Measurements from ENCODE around the gene SLC25A19. TPM values are rescaled to one million over a fixed set of nuclear protein-coding genes. Genes with fewer than 3 reads are reported as not detected.

Gene SLC25A19
- total and polyA plus RNA-seq, 10 of the 15 experiments (the other 5 are each of a cell fraction or from before 2014, with no cell fraction given) = 32.9 to 91.6 (median 53.7) TPM

DNA sequence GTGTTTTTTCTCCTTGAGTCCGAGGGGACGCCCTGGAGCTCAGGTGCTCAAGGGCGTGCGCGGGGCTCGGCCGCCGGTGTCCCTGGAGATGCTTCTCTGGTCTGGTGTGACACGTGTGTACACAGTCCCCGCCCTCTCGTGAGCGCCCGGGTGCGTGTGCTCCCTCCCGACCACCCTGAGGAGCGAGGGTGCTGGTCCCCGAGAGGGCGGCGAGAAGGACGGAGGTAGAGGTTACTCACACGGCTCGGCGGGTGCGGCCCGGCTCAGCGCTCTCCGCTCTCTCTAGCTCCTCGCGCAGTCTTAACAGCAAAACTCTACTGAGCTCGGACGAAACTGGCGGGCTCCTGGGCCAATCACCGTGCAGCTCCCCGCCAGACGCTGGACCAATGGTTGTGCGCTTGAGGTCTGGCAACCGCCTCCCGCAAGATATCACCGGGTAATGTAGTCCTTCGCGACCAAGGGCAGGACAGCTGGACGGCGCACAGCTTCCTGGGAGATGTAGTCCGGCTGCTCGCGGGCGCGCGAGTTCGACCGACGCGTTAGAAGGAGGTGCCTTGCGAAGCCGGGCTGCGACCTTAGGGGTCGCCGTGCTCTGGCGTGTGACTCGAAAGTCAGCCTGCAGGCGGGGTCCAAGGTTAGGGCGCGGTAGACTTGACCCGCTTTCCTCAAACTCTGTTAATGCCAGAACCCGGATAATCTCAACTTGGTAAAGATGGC lies at the start of gene SLC25A19 (continued):
- peak; percentile 62 for TF ChIP-seq MEF2B (IDR thresholded peaks at IDR 0.05; ENCODE audit: partially characterized antibody, poor library complexity, severe bottlenecking)
- TF ChIP-seq, protein P1, sequence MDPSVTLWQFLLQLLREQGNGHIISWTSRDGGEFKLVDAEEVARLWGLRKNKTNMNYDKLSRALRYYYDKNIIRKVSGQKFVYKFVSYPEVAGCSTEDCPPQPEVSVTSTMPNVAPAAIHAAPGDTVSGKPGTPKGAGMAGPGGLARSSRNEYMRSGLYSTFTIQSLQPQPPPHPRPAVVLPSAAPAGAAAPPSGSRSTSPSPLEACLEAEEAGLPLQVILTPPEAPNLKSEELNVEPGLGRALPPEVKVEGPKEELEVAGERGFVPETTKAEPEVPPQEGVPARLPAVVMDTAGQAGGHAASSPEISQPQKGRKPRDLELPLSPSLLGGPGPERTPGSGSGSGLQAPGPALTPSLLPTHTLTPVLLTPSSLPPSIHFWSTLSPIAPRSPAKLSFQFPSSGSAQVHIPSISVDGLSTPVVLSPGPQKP (IDR thresholded peaks at IDR 0.05; ENCODE audit: low read depth, low read length) = no peak
- TF ChIP-seq, protein P2, sequence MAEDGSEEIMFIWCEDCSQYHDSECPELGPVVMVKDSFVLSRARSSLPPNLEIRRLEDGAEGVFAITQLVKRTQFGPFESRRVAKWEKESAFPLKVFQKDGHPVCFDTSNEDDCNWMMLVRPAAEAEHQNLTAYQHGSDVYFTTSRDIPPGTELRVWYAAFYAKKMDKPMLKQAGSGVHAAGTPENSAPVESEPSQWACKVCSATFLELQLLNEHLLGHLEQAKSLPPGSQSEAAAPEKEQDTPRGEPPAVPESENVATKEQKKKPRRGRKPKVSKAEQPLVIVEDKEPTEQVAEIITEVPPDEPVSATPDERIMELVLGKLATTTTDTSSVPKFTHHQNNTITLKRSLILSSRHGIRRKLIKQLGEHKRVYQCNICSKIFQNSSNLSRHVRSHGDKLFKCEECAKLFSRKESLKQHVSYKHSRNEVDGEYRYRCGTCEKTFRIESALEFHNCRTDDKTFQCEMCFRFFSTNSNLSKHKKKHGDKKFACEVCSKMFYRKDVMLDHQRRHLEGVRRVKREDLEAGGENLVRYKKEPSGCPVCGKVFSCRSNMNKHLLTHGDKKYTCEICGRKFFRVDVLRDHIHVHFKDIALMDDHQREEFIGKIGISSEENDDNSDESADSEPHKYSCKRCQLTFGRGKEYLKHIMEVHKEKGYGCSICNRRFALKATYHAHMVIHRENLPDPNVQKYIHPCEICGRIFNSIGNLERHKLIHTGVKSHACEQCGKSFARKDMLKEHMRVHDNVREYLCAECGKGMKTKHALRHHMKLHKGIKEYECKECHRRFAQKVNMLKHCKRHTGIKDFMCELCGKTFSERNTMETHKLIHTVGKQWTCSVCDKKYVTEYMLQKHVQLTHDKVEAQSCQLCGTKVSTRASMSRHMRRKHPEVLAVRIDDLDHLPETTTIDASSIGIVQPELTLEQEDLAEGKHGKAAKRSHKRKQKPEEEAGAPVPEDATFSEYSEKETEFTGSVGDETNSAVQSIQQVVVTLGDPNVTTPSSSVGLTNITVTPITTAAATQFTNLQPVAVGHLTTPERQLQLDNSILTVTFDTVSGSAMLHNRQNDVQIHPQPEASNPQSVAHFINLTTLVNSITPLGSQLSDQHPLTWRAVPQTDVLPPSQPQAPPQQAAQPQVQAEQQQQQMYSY (CRISPR knock-in tag; IDR thresholded peaks at IDR 0.05) = no peak
- TF ChIP-seq ZBED1 (IDR thresholded peaks at IDR 0.05; ENCODE audit: borderline replicate concordance) = no peak
- TF ChIP-seq, protein P3, sequence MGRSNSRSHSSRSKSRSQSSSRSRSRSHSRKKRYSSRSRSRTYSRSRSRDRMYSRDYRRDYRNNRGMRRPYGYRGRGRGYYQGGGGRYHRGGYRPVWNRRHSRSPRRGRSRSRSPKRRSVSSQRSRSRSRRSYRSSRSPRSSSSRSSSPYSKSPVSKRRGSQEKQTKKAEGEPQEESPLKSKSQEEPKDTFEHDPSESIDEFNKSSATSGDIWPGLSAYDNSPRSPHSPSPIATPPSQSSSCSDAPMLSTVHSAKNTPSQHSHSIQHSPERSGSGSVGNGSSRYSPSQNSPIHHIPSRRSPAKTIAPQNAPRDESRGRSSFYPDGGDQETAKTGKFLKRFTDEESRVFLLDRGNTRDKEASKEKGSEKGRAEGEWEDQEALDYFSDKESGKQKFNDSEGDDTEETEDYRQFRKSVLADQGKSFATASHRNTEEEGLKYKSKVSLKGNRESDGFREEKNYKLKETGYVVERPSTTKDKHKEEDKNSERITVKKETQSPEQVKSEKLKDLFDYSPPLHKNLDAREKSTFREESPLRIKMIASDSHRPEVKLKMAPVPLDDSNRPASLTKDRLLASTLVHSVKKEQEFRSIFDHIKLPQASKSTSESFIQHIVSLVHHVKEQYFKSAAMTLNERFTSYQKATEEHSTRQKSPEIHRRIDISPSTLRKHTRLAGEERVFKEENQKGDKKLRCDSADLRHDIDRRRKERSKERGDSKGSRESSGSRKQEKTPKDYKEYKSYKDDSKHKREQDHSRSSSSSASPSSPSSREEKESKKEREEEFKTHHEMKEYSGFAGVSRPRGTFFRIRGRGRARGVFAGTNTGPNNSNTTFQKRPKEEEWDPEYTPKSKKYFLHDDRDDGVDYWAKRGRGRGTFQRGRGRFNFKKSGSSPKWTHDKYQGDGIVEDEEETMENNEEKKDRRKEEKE (IDR thresholded peaks at IDR 0.05) = no peak
- peak; percentile 84 for TF ChIP-seq TCF12 (IDR thresholded peaks at IDR 0.05; ENCODE audit: low read depth, low read length)
- TF ChIP-seq POLR2AphosphoS5 (IDR thresholded peaks at IDR 0.05; ENCODE audit: low read length) = peak; percentile 96
- TF ChIP-seq RUNX3 (IDR thresholded peaks at IDR 0.05; ENCODE audit: low read length) = peak; percentile 85
- TF ChIP-seq, protein P4, sequence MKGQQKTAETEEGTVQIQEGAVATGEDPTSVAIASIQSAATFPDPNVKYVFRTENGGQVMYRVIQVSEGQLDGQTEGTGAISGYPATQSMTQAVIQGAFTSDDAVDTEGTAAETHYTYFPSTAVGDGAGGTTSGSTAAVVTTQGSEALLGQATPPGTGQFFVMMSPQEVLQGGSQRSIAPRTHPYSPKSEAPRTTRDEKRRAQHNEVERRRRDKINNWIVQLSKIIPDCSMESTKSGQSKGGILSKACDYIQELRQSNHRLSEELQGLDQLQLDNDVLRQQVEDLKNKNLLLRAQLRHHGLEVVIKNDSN (IDR thresholded peaks at IDR 0.05; ENCODE audit: borderline replicate concordance, extremely low read length, insufficient read depth, low read depth, low read length) = peak; percentile 6
- TF ChIP-seq BACH1 (IDR thresholded peaks at IDR 0.05; ENCODE audit: borderline replicate concordance) = peak; percentile 34
- peak in 1 of 2 experiments; percentile 46; a peak in 1 of 4 replicates for TF ChIP-seq SRF (IDR thresholded peaks at IDR 0.05; ENCODE audit: low read depth in 2 of 2, low read length in 2 of 2)
- TF ChIP-seq, protein P5, sequence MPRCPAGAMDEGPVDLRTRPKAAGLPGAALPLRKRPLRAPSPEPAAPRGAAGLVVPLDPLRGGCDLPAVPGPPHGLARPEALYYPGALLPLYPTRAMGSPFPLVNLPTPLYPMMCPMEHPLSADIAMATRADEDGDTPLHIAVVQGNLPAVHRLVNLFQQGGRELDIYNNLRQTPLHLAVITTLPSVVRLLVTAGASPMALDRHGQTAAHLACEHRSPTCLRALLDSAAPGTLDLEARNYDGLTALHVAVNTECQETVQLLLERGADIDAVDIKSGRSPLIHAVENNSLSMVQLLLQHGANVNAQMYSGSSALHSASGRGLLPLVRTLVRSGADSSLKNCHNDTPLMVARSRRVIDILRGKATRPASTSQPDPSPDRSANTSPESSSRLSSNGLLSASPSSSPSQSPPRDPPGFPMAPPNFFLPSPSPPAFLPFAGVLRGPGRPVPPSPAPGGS (IDR thresholded peaks at IDR 0.05; ENCODE audit: borderline replicate concordance, insufficient read depth, low read depth, low read length, poor library complexity, severe bottlenecking) = no peak
- TF ChIP-seq NR2F1 (conservative IDR thresholded peaks at IDR 0.05) = peak; percentile 95
- peak; percentile 51 for TF ChIP-seq RAD21 (IDR thresholded peaks at IDR 0.05; ENCODE audit: insufficient read depth, low read depth, low read length)

All from GM12878 (cell line).